GM21390 (cell line): ENCODE results near the gene FGF14.

Experiments
- ATAC-seq: cut with Tn5 transposase; IDR thresholded peaks from one replicate; pipeline ENCODE4 v1.9.1; 2021; ENCODE audit not compliant: unreplicated experiment

Gene FGF14

DNA sequence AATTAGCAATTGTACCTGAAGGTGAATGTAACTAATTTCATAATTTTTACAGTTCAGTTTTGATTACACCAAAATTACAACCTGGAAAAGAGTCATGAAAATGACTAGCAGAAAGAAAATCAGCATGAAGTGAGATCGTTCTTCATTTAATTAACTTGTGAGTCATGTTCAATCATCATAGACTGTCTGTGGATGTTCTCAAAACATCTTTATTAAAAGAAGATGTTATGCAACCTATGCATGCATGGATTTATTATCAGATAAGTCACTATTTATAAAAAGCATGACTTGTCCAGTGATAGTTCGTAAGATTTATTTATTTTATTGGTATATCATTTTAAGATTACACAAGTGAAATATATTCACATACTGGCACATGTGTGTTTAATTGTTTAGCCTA is 703.4 kb downstream of the FGF14 start:
- no peak for ATAC-seq

DNA sequence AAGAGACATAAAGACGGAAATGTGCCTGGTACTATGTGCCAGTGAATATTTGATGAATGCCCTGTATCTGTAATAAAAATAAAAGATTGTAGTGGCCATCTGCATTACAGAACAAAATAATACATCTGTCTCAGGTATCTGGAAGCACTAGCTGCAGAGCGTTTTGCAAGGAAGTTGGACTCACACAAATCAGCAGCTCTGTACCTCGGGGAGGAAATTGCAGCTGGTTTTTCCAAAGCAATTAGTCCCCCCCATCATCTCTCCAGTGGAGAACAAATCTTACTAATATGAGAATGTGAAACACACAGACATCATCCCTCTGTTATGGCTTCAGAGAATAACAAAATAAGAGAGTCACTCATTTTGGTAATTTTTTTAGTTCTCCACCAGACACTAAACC is 704.1 kb downstream of the FGF14 start:
- no peak for ATAC-seq

DNA sequence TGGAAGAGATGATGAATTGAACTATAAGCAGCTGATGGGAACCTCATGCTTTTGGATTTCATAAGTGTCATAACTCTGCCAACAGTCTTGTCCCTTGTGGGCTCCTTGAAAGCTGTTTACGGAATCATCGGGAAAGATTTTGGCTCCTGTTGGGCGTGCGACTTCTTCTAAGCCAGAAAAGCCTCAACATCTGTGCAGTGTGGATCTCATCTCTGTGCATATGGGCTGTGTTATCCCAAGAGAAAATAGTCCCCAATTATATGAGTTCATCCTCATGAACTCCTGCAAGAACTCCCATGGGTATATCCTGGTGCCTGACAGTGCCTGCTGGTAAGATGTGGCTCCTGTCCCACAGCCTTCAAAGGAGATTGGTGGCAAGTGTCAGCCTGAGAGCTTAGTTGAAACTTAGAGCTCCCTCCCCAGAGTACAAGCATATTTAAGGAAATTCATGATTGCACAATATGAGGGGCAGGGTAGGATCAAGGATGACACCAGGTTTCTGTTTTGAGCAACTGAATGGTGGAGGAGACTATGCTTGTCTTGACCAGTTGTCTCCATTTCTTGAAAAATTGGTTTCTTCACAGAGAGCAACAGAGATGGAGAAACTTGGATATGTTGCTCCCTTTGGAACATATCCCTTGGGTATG is 705.9 kb downstream of the FGF14 start:
- no peak for ATAC-seq

- no peak for ATAC-seq
These were observed 710.4 kb downstream of the FGF14 start for GRCh38 chr13:101691341-101691860.

- no peak for ATAC-seq
These were observed 711.0 kb downstream of the FGF14 start for GRCh38 chr13:101690871-101691270.

GRCh38 chr13:101686003-101686402 is 715.8 kb downstream of the FGF14 start:
- ATAC-seq, result no peak

DNA sequence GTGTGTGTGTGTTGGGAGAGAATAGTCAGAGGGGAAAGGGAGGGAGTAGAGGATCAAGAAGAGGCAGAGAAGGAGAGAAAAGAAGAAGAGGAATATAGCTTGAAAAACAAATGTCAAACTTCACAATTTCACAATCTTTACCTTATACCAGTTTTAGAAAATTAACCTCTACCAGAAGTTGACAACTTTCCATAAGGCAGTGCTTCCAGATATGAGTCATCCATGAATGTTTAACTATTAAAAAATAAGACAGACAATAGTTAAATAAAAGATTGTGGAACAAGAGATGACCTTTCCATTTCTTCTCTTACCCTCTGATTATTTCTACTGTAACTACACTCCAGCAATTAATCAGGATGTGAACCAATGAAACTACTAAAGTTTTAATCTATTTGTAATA is 720.0 kb downstream of the FGF14 start:
- no peak for ATAC-seq

DNA sequence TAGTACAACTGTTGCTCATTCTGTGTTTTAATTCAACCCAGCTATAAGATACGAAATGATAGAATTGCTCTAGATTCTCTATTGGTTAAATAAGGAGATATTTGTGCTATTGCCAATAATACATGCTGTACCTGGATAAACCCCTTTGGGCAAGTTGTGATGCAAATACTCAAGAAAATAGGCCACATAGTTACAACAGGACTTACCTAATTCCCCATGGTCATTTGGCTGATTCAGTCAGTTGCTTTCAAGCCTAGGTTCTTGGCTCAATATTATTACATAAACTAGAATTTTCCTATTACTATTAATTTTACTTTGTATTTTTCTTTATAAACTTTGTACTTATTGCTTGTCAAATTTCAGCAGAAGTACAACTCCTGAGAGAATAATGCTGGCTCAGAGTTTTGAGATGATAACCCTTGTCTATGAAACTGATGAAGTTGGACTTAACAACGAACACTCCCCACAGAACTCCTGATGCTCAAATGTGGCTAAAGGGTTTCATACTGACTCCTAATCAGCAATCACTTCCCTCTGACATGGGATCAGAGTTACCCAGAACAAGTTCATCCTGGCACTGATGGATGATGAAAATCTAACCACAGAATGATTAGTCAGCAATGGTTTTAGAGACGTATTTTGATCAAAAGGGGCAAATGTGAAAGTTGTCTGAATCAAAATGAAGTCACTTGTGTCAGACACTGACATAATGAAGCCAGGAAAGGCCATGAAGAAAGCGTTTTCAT is 728.3 kb downstream of the FGF14 start:
- ATAC-seq, result no peak

DNA sequence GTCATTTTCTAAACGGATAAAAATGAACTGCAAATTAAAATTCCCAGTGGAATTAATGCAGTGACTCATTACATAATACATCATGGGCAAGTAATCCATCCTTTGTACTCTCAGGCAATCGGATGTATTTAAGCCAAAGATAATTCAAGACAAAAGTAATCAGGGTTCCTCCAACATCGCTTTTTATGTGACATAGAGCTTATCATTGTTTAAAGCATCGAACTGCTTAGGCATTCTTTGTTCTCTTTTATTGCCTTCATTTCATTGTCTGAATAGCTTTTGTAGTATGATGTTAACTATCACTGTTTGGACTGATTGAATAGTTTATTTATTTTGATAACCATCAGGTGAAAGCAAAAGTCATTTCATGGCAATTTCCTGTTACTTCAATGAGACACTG is 740.0 kb downstream of the FGF14 start:
- no peak for ATAC-seq
